ENCODE data around the gene NFX1.
A peak's percentile ranks its signal among the peaks of the same experiment; 100 is the strongest.

The NFX1 gene

DNA sequence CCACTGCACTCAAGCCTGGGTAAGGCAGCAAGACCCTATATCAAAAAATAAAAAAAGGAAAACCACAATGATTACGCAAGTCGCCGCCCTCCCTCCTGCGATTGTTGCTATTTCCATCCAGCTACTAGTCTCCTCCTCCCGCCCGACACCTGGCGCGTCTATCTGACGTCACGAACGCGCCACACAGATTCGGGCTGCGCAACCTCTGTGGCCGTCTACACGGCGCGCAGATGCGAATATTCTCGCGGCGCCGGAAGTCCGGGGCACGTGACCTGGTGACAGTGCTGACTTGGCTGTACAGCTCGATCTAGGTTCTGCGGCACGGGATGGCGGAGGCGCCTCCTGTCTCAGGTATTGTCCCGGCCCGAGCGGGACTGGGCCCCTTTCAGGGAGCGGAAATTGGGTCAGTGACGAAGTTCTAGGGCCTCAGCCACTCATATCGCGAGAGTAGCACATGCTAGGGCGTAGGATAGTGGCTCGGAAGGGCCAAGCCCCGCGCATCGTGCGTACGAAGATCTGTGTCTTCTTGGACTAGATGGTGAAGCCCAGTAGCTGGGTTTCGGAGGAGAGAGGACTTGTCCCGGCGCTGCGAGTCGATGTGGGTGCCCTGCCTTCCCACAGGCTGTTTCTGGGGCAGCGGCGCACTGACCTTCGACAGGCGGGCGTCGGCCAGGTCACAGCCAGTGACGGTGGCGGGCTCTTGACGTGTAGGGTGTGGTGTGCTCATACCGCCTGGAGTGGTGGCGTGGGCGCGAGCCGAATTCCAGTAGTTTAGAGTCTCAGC, at the start of gene NFX1:
NFX1 (plus strand) TSS at position 270 of the 784 bp plus-strand sequence; CDS start at position 327, 57 bp downstream.
- DNase-seq (ENCODE audit: extremely low read depth, low read depth): peak; percentile 98
- TF ChIP-seq, protein P1, sequence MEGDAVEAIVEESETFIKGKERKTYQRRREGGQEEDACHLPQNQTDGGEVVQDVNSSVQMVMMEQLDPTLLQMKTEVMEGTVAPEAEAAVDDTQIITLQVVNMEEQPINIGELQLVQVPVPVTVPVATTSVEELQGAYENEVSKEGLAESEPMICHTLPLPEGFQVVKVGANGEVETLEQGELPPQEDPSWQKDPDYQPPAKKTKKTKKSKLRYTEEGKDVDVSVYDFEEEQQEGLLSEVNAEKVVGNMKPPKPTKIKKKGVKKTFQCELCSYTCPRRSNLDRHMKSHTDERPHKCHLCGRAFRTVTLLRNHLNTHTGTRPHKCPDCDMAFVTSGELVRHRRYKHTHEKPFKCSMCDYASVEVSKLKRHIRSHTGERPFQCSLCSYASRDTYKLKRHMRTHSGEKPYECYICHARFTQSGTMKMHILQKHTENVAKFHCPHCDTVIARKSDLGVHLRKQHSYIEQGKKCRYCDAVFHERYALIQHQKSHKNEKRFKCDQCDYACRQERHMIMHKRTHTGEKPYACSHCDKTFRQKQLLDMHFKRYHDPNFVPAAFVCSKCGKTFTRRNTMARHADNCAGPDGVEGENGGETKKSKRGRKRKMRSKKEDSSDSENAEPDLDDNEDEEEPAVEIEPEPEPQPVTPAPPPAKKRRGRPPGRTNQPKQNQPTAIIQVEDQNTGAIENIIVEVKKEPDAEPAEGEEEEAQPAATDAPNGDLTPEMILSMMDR (IDR thresholded peaks at IDR 0.05; ENCODE audit: low read depth, low read length): no peak

DNA sequence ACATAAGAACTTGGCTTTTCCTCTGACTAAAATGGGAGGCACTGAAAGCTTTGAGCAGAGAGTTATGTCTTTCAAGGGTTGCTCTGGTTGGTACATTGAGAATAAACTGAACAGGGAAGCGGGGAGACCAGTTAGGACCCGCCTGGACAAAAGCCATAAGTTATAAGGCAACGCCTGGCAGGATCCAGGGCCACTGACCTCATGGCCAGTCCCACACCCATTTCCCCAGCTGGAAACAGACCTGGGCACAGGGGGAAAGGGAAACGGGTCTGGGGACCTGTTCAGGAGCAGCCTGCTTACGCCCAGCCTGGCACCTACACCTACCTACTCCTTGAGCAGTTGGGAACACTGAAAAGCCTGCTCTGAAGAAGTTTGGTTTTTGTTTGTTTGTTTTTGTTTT, 49.0 kb upstream of the NFX1 start:
- no peak for DNase-seq (ENCODE audit: extremely low read depth, low read depth)
- TF ChIP-seq, protein P1 (IDR thresholded peaks at IDR 0.05; ENCODE audit: low read depth, low read length): no peak

DNA sequence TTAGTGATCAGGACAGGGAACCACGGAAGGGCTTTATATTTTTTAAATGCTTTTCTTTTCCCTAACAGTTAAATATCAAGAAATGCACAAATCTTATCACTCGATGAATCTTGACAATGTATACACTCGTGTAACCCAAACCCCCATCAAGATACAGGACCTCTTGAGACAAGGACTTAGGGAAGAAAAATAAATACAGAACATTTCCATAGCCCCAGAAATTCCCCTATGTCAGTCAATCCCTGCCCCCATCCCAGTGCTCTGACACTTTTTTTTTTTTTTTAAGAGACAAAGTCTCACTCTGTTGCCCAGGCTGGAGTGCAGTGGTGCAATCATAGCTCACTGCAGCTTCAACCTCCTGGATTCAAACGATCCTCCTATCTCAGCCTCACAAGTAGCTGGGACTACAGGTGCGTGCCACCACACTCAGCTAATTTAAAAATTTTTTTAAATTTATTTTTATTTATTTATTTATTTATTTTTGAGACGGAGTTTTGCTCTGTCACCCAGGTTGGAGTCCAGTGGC, 47.6 kb upstream of the NFX1 start:
- DNase-seq (ENCODE audit: extremely low read depth, low read depth): no peak
- TF ChIP-seq, protein P1 (IDR thresholded peaks at IDR 0.05; ENCODE audit: low read depth, low read length): no peak

DNA sequence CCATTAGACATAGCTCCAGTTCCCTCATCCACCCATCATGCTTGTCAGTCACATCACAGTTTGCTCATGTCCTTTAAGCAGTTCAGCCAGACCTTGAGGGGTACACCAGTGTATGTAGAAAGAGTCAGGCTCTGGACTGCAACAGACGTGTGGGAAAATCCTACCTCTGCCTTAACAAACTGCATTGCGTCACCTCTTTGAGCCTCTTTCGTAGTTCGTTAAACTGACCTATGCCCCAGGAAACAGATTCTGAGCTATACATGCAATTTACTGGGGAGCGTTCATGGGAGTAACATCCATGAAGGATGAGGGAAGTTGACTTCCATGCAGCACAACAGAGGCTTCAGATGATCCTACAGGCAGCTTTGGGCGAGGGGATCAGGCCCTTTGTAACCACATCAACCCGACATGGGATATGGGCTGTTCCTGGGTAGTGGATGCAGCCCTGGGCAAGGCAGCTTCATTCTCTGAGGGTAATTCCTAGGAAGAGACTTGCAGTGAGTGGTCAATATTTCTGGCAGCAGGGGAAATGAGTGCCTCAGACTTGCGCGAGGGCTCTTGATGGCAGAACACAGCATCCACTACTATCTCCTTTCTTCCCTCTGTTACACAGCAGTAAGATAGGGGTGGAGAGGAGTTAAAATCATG, 46.1 kb upstream of the NFX1 start:
- no peak for DNase-seq (ENCODE audit: extremely low read depth, low read depth)
- TF ChIP-seq, protein P1 (IDR thresholded peaks at IDR 0.05; ENCODE audit: low read depth, low read length): no peak

DNA sequence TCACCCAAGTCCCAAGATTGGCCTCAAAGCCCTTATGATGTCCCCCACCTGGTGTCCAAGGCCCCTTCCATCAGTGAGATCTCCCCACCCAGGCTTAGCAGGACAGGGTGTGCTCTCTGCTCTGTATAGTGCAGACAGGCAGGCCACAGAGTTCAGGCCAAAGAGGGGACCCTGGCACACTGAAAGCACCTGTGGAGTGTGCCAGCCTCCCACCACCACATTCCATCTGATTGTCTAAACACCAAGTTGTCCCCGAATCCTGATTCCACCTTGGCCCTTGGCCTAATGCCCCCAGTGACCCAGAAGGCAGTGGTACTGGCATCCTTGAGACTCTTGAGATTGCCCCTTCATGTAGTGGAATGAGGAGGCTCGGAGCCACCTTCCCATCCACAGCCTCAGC, 45.0 kb upstream of the NFX1 start:
- no peak for DNase-seq (ENCODE audit: extremely low read depth, low read depth)
- TF ChIP-seq, protein P1 (IDR thresholded peaks at IDR 0.05; ENCODE audit: low read depth, low read length): no peak

DNA sequence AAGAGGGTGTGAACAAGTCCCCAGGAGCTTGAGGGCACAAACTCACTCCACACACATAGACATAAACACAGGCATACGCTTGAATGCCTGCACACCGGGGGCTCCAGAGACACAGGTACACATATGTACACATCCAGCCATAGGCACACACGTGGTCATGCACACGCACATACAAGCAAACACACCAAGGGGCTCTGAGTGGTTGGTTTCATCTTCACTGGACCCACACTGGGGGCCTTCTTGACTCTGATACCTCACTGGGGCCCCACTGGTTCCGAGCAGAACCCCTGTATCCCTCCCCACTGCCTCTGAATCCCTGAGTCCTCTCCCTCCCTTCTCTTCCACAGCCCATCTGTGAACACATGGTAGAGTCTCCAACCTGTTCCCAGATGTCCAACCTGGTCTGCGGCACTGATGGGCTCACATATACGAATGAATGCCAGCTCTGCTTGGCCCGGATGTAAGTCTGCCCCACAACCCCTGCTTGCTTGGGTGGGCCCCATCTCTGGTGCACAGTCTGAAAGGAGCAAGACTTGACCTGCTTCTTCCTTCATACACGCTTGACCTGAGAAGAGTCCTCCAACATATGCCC, 44.0 kb upstream of the NFX1 start:
- TF ChIP-seq, protein P1 (IDR thresholded peaks at IDR 0.05; ENCODE audit: low read depth, low read length): no peak
- DNase-seq (ENCODE audit: extremely low read depth, low read depth): no peak

DNA sequence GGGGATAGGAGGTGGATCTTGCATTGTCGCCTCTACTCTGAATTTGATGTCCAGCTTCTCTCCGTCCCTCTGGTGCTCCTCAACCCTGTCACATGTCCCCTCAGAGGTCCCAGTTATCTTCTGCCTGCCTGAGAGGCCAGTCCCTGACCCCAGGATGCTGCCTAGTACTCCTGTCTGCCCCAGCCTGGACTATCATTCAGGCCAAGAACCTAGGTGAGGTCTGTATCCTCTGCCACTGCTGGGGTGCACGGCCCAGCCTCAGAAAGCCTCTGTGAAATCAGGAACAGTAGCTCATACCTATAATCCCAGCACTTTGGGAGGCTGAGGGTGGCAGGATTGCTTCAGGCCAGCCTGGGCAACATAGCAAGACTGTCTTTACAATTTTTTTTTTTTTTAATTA, 41.7 kb upstream of the NFX1 start:
- TF ChIP-seq, protein P1 (IDR thresholded peaks at IDR 0.05; ENCODE audit: low read depth, low read length): no peak
- no peak for DNase-seq (ENCODE audit: extremely low read depth, low read depth)
